Activated CD4-positive, CD25-positive, alpha-beta regulatory T cell treated with anti-CD3 and anti-CD28 coated beads, Interleukin-2, amount 50 U/mL, for 24 hours (primary cell): ENCODE measurements around the gene PROSER2.

Experiments
- ATAC-seq, 2 donors: fragments of 150-1000 bp; cut with Tn5 transposase; one replicate each; pipeline ENCODE4 v1.10.0; 2021; ENCODE audit warnings: mild to moderate bottlenecking in 1 of 2, moderate library complexity in 1 of 2

PROSER2 gene

GRCh38 chr10:11913079-11913641 is 90.0 kb downstream of the PROSER2 start:
- no peak for ATAC-seq

GRCh38 chr10:11918384-11918783 is 95.2 kb downstream of the PROSER2 start:
- no peak for ATAC-seq

- no peak for ATAC-seq
Observed at GRCh38 chr10:11919271-11919670, 96.1 kb downstream of the PROSER2 start.
